Lower lobe of right lung (tissue), 2 donors: ENCODE results near the gene ANO2. TPM values are rescaled to one million over a fixed set of nuclear protein-coding genes. Genes with fewer than 3 reads are reported as not detected.

ENCODE experiments used
- ATAC-seq, 2 donors: fragments of 200-7000 bp; cut with Tn5 transposase; one replicate each; pipeline ENCODE4 v1.9.1; 2020 to 2022; ENCODE audit warnings: mild to moderate bottlenecking in 2 of 2, moderate library complexity in 2 of 2
- DNase-seq: peaks from one replicate; pipeline ENCODE4 v3.0.0-alpha.2; 2020
- H3K27ac ChIP-seq: fragments of 200-600 bp; one replicate; pipeline ENCODE4 v1.8.0; 2022
- H3K27me3 ChIP-seq: fragments of 200-600 bp; one replicate; pipeline ENCODE4 v1.8.0; 2022; ENCODE audit warnings: low read depth
- H3K36me3 ChIP-seq: fragments of 200-600 bp; one replicate; pipeline ENCODE4 v1.8.0; 2022; ENCODE audit warnings: mild to moderate bottlenecking
- H3K4me1 ChIP-seq: fragments of 200-600 bp; one replicate; pipeline ENCODE4 v1.8.0; 2022
- H3K4me3 ChIP-seq: fragments of 200-600 bp; one replicate; pipeline ENCODE4 v1.8.0; 2022; ENCODE audit warnings: mild to moderate bottlenecking
- H3K9me3 ChIP-seq: fragments of 200-600 bp; one replicate; pipeline ENCODE4 v1.8.0; 2022
- intact Hi-C: fragments of 100-400 bp; cut with DNase I; formaldehyde crosslinking; loops from one replicate; pipeline ENCODE4 v1.11.0; 2022
- total RNA-seq: library from RNA; stranded (reverse); fragmentation: NEBNext Ultra II Directional; extraction: Animal tissue kit (Norgen Biotek cat#: 25700); gene quantifications from one replicate; pipeline ENCODE4 v1.2.1, GENCODE V29; 2021
- TF ChIP-seq, protein P1 (sequence below): fragments of 200-600 bp; IDR thresholded peaks from one replicate; pipeline ENCODE4 v1.8.0; 2022; ENCODE audit warnings: antibody characterized with exemption, mild to moderate bottlenecking
- donor health status: DM: no; HTN: yes; CAD: no; lungs with severe emphysema.

ANO2 gene
- total RNA-seq, 1 donor from 2014 or later = 22.2 TPM

DNA sequence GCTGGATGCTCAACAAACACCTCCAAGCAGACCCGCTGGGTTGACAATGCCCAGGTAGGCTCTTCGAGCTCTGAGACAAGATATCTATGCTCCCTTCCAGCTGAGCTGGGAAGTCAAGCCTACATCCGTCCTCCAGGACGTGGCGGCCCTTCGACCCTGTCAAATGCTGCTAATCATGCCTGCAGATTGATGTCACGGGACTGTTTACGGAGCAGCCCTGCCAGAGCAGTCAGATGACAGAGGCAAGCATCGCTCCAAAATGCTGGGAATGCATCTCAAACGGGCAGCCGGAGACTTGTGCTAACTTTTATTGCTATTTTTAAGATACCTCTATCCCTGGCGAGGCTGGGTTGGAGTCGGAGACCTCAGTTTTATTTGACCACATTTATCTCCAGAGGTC, 373.9 kb downstream of the ANO2 start:
- Histone ChIP-seq H3K9me3 (no peaks in the 10 kb centered on the region), H3K4me3 (no peak overlapping the region), H3K27ac (no peak overlapping the region), H3K4me1 (peaks cover 12% of the 10 kb centered on the region), H3K27me3 (peaks cover 6% of the 10 kb centered on the region), H3K36me3 (no peaks in the 10 kb centered on the region)
- no peak for DNase-seq
- peak in 1 of 2 donors; percentile 8 for ATAC-seq
- TF ChIP-seq, protein P1, sequence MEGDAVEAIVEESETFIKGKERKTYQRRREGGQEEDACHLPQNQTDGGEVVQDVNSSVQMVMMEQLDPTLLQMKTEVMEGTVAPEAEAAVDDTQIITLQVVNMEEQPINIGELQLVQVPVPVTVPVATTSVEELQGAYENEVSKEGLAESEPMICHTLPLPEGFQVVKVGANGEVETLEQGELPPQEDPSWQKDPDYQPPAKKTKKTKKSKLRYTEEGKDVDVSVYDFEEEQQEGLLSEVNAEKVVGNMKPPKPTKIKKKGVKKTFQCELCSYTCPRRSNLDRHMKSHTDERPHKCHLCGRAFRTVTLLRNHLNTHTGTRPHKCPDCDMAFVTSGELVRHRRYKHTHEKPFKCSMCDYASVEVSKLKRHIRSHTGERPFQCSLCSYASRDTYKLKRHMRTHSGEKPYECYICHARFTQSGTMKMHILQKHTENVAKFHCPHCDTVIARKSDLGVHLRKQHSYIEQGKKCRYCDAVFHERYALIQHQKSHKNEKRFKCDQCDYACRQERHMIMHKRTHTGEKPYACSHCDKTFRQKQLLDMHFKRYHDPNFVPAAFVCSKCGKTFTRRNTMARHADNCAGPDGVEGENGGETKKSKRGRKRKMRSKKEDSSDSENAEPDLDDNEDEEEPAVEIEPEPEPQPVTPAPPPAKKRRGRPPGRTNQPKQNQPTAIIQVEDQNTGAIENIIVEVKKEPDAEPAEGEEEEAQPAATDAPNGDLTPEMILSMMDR = no peak
- intact Hi-C loops = no loop called here

GRCh38 chr12:5570416-5570815, 374.6 kb downstream of the ANO2 start:
- H3K4me3 ChIP-seq = no peak overlapping the region
- TF ChIP-seq, protein P1 = no peak
- H3K9me3 ChIP-seq = no peaks in the 10 kb centered on the region
- no peaks in the 10 kb centered on the region for H3K36me3 ChIP-seq
- no peak overlapping the region for H3K27ac ChIP-seq
- intact Hi-C loops = no loop called here
- peaks cover 12% of the 10 kb centered on the region for H3K4me1 ChIP-seq
- DNase-seq (no peak), ATAC-seq (no peak)
- peaks cover 6% of the 10 kb centered on the region for H3K27me3 ChIP-seq

- Histone ChIP-seq H3K9me3 (no peaks in the 10 kb centered on the region), H3K4me1 (peaks cover 12% of the 10 kb centered on the region), H3K36me3 (no peaks in the 10 kb centered on the region), H3K27ac (no peak overlapping the region), H3K4me3 (no peak overlapping the region), H3K27me3 (peaks cover 6% of the 10 kb centered on the region)
- ATAC-seq (no peak), DNase-seq (no peak)
- intact Hi-C loops = no loop called here
- TF ChIP-seq, protein P1 = no peak
These were observed 376.6 kb downstream of the ANO2 start for GRCh38 chr12:5568325-5568981.

- no peaks in the 10 kb centered on the region for H3K9me3 ChIP-seq
- H3K27me3 ChIP-seq = peaks cover 6% of the 10 kb centered on the region
- TF ChIP-seq, protein P1 = no peak
- intact Hi-C loops = no loop called here
- H3K27ac ChIP-seq = no peak overlapping the region
- ATAC-seq = peak in 1 of 2 donors; percentile 25
- H3K4me1 ChIP-seq = peaks cover 12% of the 10 kb centered on the region
- DNase-seq = no peak
- H3K4me3 ChIP-seq = no peak overlapping the region
- no peaks in the 10 kb centered on the region for H3K36me3 ChIP-seq
These were observed 377.9 kb downstream of the ANO2 start for GRCh38 chr12:5567016-5567725.

GRCh38 chr12:5565933-5566599, 379.0 kb downstream of the ANO2 start:
- H3K36me3 ChIP-seq = no peaks in the 10 kb centered on the region
- ATAC-seq (no peak), DNase-seq (no peak)
- no peak overlapping the region for H3K27ac ChIP-seq
- H3K9me3 ChIP-seq = no peaks in the 10 kb centered on the region
- intact Hi-C loops = no loop called here
- peaks cover 6% of the 10 kb centered on the region for H3K27me3 ChIP-seq
- no peak overlapping the region for H3K4me3 ChIP-seq
- H3K4me1 ChIP-seq = peaks cover 12% of the 10 kb centered on the region
- TF ChIP-seq, protein P1 = no peak
